Body of pancreas (tissue), 4 donors: ENCODE data around the gene WNK2.

Experiments used
- POLR2A ChIP-seq, 3 donors: fragments of 450-650 bp; IDR thresholded peaks; one replicate each; pipeline ENCODE4 v1.6.1; 2016; ENCODE audit warnings: antibody characterized with exemption in 3 of 3, mild to moderate bottlenecking in 2 of 3
- TF ChIP-seq, protein P1 (sequence below), 7 experiments: fragments of 450-650 bp in 4 of 7; fragments of 200-600 bp in 3 of 7; sonication (generic) in 3 of 7; IDR thresholded peaks; one replicate each; pipeline ENCODE4 v1.5.1; 2016 to 2019; ENCODE audit warnings: antibody characterized with exemption in 7 of 7

DNA sequence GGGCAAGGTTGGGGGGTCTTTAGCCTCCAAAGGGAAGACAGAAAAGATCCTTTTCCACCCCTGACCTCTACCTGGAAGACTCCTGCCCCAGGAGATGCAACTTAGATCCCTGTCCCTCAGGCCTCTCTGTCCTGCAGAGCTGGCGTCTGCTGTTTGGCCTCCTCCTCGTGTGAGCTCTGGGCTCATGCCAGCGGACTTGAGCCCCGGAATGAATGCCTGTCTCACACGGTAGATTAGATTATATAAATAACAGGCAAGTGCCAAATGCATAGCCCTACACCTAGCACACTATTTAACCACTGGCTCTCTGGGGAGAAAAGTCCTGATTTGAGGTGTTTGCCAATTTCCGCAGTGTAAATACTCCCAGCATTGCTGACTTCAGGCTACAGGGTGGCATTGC, 1.4 kb upstream of the WNK2 start:
- TF ChIP-seq, protein P1, sequence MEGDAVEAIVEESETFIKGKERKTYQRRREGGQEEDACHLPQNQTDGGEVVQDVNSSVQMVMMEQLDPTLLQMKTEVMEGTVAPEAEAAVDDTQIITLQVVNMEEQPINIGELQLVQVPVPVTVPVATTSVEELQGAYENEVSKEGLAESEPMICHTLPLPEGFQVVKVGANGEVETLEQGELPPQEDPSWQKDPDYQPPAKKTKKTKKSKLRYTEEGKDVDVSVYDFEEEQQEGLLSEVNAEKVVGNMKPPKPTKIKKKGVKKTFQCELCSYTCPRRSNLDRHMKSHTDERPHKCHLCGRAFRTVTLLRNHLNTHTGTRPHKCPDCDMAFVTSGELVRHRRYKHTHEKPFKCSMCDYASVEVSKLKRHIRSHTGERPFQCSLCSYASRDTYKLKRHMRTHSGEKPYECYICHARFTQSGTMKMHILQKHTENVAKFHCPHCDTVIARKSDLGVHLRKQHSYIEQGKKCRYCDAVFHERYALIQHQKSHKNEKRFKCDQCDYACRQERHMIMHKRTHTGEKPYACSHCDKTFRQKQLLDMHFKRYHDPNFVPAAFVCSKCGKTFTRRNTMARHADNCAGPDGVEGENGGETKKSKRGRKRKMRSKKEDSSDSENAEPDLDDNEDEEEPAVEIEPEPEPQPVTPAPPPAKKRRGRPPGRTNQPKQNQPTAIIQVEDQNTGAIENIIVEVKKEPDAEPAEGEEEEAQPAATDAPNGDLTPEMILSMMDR (IDR thresholded peaks at IDR 0.05) = no peak
- TF ChIP-seq POLR2A (IDR thresholded peaks at IDR 0.05) = no peak
